NCI-H2196 treated with DMSO at 0.1 percent for 48 hours (cell line): ENCODE data around the gene TPBGL.

Source experiments
- DNase-seq: peaks from one replicate; lab custom pipeline; 2025; ENCODE audit not compliant: unreplicated experiment; lab: John Stamatoyannopoulos, UW

Gene TPBGL

GRCh38 chr11:75208446-75208845 is 32.1 kb upstream of the TPBGL start:
- DNase-seq, result no peak

DNA sequence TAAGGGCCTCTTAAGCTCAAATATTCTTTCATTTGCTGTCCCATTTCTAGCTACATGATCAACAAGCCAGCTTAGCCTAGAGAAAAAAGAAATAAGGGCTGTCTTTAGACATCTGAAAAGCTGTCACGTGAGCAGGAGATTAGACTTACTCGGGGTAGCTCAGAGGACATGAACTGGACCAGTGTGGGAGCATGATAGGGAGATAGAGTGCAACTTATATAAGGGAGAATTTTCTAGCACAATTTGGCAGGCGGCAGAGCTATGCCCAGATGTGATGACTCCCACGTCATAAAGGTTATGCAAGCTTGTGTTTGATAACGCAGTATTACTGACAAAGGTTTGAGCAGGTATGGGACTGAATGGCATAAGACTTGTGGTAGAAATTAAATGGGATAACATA is 28.2 kb upstream of the TPBGL start:
- DNase-seq, result no peak

DNA sequence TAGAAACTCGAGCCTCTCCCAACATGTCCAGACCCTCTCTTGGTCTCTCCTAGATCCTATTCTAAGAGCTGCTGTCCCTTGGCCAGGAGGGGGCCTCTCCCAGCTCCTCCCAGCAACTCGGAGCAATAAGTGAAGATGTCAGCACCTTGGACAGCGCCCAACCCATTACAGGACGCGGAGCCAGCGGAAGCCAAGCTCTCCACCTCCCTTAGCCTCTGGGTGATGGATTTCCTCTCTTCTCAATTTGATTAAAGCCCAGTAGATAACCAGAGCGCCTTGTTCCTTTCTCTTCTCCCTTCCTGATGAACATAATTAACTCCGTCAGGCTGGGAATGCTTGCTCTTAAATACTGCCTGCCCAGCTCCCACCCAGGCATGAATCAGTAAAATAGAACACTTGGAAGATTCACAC is 26.2 kb upstream of the TPBGL start:
- peak; percentile 29 for DNase-seq

- no peak for DNase-seq
Measured at GRCh38 chr11:75214843-75215242, 25.7 kb upstream of the TPBGL start.

- no peak for DNase-seq
Measured at GRCh38 chr11:75219869-75220268, 20.7 kb upstream of the TPBGL start.

DNA sequence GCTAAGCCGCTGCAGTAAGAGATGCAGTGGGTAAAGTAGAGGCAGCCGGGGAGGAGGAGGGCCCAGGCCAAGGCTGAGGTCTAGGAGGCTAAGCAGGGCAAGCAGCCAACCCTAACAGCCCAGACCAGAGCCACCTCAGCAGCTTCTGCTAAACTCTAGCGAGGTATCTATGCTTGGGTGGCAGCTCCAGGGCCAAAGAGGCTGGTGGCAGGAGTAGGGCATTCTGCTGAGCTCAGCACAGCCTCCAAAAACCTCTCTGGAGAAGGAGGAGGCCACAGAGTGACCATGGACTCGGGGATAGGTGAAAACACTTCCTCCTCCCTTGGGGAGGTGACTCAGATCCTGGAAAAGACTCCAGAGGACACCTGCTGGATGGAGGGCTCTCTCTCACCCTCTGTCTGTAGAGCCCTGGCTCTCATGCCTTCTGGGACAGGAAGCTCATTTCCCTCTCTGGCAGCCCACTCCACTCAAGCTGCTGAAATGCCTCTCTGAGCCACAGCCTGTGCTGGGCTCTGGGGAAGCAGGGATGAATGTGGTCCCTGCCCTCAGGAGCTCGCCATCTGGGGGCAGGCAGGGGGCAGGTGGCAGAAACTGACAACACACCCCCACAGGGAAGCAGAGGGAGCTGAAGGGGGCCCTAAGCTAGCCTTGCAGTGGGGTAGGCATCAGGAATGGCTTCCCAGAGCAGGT is 16.5 kb upstream of the TPBGL start:
- DNase-seq, result no peak

DNA sequence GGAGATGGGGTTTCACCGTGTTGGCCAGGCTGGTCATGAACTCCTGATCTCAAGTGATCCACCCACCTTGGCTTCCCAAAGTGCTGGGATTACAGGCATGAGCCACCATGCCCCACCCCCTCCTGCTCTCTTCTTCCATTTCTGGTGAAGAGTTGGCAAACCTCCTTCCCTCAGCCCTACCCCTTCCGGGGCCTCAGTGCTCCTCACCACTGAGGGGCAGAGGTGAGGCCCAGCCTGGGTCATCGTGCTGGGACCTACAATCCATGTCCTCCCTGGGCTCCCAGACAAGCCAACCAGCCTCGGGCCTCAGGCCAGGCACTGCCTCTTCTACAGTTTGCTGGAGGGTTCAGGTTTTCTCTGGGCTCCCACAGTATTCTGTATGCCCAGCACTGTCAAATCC is 14.8 kb upstream of the TPBGL start:
- DNase-seq, result no peak

DNA sequence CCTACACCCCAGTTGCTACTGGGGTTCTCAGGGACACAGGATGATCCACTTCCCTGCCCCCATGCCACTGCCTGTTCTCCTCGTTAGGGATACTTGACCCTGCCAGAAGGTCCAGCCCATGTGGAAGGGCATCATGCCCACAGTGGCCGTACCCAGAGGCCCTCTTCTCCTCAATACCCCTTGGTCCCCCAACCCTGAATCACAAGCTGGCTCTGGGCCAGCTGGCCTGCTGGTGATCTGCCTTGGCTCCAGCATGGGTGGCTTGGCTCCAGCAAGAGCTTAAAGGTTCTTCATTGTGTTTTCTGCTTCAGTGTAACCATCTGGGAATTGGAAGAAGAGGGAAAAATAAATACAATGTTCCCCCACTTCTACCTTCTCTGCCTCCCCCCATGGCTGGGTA is 11.1 kb upstream of the TPBGL start:
- DNase-seq, result no peak

GRCh38 chr11:75230621-75231020 is 10.0 kb upstream of the TPBGL start:
- DNase-seq, result no peak

DNA sequence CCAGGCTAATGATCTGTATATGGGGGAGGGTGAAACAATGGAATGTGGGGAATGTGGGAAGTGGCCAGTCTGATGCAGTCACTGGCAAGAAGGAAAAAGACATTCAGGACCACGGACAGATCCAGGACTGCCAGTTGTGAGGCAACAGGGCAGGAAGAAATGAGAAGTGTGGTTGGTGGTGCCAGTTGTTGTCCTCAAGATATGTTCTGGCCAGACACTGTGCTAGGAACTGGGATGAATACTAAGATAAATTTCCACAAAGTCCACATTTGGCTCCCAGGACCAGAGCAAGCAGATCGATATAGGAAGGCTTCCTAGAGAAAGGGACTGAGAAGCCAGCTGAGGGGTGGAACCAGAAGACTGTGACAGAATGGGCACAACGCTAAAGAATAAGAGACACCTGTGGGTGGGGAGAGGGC is 6.8 kb upstream of the TPBGL start:
- DNase-seq, result no peak

- no peak for DNase-seq
Measured at GRCh38 chr11:75236062-75236461, 4.5 kb upstream of the TPBGL start.

- no peak for DNase-seq
Measured at GRCh38 chr11:75237050-75237449, 3.5 kb upstream of the TPBGL start.

DNA sequence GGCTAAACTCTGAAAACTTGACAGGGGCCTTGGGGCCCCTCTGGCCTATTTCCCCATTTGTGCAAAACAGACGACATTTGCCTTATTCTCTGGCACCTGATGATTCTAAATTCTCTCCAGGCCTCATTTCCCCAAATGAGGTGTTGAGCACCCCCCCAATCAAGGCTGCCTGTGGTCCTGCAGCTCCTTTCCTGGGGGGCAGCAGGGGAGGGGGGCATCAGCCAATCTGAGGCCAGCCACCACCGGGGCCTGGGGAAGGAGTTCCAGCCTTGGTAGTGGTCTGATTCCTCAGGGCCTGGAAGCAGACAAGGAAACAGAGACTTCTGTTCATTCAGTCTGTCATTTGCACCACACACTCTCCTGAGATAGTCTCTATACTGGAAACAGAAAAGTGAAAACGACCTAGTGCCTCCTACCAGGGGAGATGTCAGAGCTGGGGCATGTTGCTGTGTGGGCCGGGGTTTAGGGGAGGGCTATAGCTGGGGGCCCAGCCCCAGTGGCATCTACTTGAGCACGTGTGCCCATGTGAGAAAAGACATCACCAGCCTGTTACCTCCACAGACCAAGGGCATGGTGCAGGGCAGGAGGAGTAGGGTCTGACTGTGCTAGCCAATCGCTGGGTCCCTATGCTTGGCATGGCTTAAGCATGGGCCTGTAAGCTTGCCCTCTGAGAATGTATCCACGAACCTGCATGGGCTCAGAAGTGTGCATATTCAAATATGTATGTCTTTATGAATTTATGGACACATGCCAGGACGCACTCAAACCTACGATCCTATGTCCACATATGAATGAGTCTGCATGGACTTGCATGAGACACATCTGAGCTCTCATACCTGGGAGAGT is 1.8 kb upstream of the TPBGL start:
- DNase-seq, result no peak

- no peak for DNase-seq
Measured at GRCh38 chr11:75239531-75240290, 863 bp upstream of the TPBGL start.

DNA sequence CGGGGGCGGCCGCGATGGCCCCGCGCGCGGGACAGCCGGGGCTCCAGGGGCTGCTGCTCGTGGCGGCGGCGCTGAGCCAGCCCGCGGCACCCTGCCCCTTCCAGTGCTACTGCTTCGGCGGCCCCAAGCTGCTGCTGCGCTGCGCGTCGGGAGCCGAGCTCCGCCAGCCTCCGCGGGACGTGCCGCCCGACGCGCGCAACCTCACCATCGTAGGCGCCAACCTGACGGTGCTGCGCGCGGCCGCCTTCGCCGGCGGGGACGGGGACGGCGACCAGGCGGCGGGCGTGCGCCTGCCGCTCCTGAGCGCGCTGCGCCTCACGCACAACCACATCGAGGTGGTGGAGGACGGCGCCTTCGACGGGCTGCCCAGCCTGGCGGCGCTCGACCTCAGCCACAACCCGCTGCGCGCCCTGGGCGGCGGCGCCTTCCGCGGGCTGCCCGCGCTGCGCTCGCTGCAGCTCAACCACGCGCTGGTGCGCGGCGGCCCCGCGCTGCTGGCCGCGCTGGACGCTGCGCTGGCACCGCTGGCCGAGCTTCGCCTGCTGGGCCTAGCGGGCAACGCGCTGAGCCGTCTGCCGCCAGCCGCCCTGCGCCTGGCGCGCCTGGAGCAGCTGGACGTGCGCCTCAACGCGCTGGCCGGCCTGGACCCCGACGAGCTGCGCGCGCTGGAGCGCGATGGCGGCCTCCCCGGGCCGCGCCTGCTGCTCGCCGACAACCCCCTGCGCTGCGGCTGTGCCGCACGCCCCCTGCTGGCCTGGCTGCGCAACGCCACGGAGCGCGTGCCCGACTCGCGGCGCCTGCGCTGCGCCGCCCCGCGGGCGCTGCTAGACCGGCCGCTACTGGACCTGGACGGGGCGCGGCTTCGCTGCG is 697 bp downstream of the TPBGL start:
- peak; percentile 79 for DNase-seq

- DNase-seq, result no peak
Measured at GRCh38 chr11:75241906-75242644, 1.5 kb downstream of the TPBGL start.

GRCh38 chr11:75242722-75243600 is 2.4 kb downstream of the TPBGL start:
- DNase-seq, result no peak

GRCh38 chr11:75244052-75244814 is 3.7 kb downstream of the TPBGL start:
- DNase-seq, result no peak
